Chondrocyte (in vitro differentiated cells): Measurements from ENCODE around the gene CSNK1G1. TPM values are rescaled to one million over a fixed set of nuclear protein-coding genes. Genes with fewer than 3 reads are reported as not detected.
"Not testable (repeated sequence)": the region's sequence is repeated elsewhere in the genome, so short reads cannot be mapped to it uniquely, and the experiment has no call there.

Experiments used
- DNase-seq: peaks from one replicate; pipeline ENCODE4 v3.0.0; 2021; ENCODE audit warnings: mixed read lengths, low spot score
- H3K27ac Mint-ChIP-seq: one replicate; pipeline ENCODE4 v1.8.0; 2021; ENCODE audit warnings: mild to moderate bottlenecking, moderate library complexity, mixed read lengths; ENCODE audit not compliant: unreplicated experiment
- H3K27me3 Mint-ChIP-seq: 2 replicates; pipeline ENCODE4 v1.8.0; 2021; ENCODE audit warnings: low read depth, mixed read lengths
- H3K36me3 Mint-ChIP-seq: 2 replicates; pipeline ENCODE4 v1.8.0; 2021; ENCODE audit warnings: low read depth, mixed read lengths
- H3K4me1 Mint-ChIP-seq: 2 replicates; pipeline ENCODE4 v1.8.0; 2021; ENCODE audit warnings: low read depth, mild to moderate bottlenecking, mixed read lengths
- H3K4me3 Mint-ChIP-seq: one replicate; pipeline ENCODE4 v1.8.0; 2021; ENCODE audit warnings: mild to moderate bottlenecking, moderate library complexity, mixed read lengths; ENCODE audit not compliant: unreplicated experiment
- H3K9me3 Mint-ChIP-seq: 2 replicates; pipeline ENCODE4 v1.8.0; 2021; ENCODE audit warnings: low read depth, mixed read lengths
- long read RNA-seq: library from polyadenylated mRNA; stranded (forward); transcript quantifications from one replicate; pipeline ENCODE4 v2.0.0, GENCODE V29; 2021
- total RNA-seq: library from RNA; stranded (reverse); gene quantifications from 3 replicates; pipeline ENCODE4 v1.2.1, GENCODE V29; 2021
- TF ChIP-seq, protein P1 (sequence below): fragments of 200-600 bp; sonication (generic); IDR thresholded peaks from 2 replicates; pipeline ENCODE4 v1.5.0; 2021; ENCODE audit warnings: antibody characterized with exemption, mild to moderate bottlenecking, moderate library complexity

Gene CSNK1G1
- total RNA-seq: 19.5 to 24.6 TPM (median 20.1 TPM) in 3 replicates
- long read RNA-seq, full-length matches to known transcripts: 2 of 7 reads
- long read RNA-seq, partial matches to known transcripts: 2 of 7 reads
- long read RNA-seq, other reads (novel, unspliced or antisense): 3 of 7 reads

GRCh38 chr15:64355944-64356709 lies at the start of gene CSNK1G1:
Gene CSNK1G1, minus strand, starts transcription at chr15:64356173. Its CDS starts 55,674 bp downstream, at chr15:64300499.
- TF ChIP-seq, protein P1, sequence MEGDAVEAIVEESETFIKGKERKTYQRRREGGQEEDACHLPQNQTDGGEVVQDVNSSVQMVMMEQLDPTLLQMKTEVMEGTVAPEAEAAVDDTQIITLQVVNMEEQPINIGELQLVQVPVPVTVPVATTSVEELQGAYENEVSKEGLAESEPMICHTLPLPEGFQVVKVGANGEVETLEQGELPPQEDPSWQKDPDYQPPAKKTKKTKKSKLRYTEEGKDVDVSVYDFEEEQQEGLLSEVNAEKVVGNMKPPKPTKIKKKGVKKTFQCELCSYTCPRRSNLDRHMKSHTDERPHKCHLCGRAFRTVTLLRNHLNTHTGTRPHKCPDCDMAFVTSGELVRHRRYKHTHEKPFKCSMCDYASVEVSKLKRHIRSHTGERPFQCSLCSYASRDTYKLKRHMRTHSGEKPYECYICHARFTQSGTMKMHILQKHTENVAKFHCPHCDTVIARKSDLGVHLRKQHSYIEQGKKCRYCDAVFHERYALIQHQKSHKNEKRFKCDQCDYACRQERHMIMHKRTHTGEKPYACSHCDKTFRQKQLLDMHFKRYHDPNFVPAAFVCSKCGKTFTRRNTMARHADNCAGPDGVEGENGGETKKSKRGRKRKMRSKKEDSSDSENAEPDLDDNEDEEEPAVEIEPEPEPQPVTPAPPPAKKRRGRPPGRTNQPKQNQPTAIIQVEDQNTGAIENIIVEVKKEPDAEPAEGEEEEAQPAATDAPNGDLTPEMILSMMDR: peak; percentile 89

GRCh38 chr15:64400583-64400982 lies 44.6 kb upstream of the CSNK1G1 start:
- TF ChIP-seq, protein P1: no peak
- no peaks in the 10 kb centered on the region for H3K9me3 Mint-ChIP-seq
- no peak overlapping the region for H3K4me3 Mint-ChIP-seq
- peaks cover 34% of the 10 kb centered on the region for H3K36me3 Mint-ChIP-seq
- no peak overlapping the region for H3K27ac Mint-ChIP-seq
- no peaks in the 10 kb centered on the region for H3K4me1 Mint-ChIP-seq
- no peak for DNase-seq
- no peaks in the 10 kb centered on the region for H3K27me3 Mint-ChIP-seq

More at GRCh38 chr15:64355944-64356709, at the start of gene CSNK1G1:
- peak within 1 kb of the TSS; percentile 91 for H3K4me3 Mint-ChIP-seq
- H3K27me3 Mint-ChIP-seq: no peaks in the 10 kb centered on the region
- H3K36me3 Mint-ChIP-seq: no peaks in the 10 kb centered on the region
- H3K4me1 Mint-ChIP-seq: peaks cover 18% of the 10 kb centered on the region
- no peaks in the 10 kb centered on the region for H3K9me3 Mint-ChIP-seq
- peak; percentile 97 for DNase-seq
- peak within 1 kb of the TSS; percentile 99 for H3K27ac Mint-ChIP-seq

GRCh38 chr15:64398575-64398974 lies 42.6 kb upstream of the CSNK1G1 start:
- no peak overlapping the region for H3K27ac Mint-ChIP-seq
- H3K27me3 Mint-ChIP-seq: no peaks in the 10 kb centered on the region
- H3K36me3 Mint-ChIP-seq: peaks cover 38% of the 10 kb centered on the region
- TF ChIP-seq, protein P1: no peak
- no peak overlapping the region for H3K4me3 Mint-ChIP-seq
- no peaks in the 10 kb centered on the region for H3K4me1 Mint-ChIP-seq
- no peak for DNase-seq
- H3K9me3 Mint-ChIP-seq: no peaks in the 10 kb centered on the region

GRCh38 chr15:64396789-64397188 lies 40.8 kb upstream of the CSNK1G1 start:
- Mint-ChIP-seq H3K4me1 (no peaks in the 10 kb centered on the region), H3K36me3 (peaks cover 38% of the 10 kb centered on the region), H3K27ac (no peak overlapping the region), H3K4me3 (no peak overlapping the region), H3K27me3 (no peaks in the 10 kb centered on the region), H3K9me3 (no peaks in the 10 kb centered on the region)
- DNase-seq: no peak
- TF ChIP-seq, protein P1: no peak

- DNase-seq, H3K27ac Mint-ChIP-seq, H3K9me3 Mint-ChIP-seq, H3K27me3 Mint-ChIP-seq, H3K4me3 Mint-ChIP-seq: not testable (repeated sequence)
- Mint-ChIP-seq H3K4me1 (peaks cover 14% of the 10 kb centered on the region), H3K36me3 (peaks cover 19% of the 10 kb centered on the region)
Observed at GRCh38 chr15:64392471-64392870, 36.5 kb upstream of the CSNK1G1 start.
